Smooth muscle cell (in vitro differentiated cells): ENCODE results near the gene ADD3. TPM values are rescaled to one million over a fixed set of nuclear protein-coding genes. Genes with fewer than 3 reads are reported as not detected.

ENCODE experiments used
- DNase-seq: peaks from one replicate; lab custom pipeline; 2025; ENCODE audit not compliant: unreplicated experiment; lab: John Stamatoyannopoulos, UW
- H2AFZ ChIP-seq: fragments of 200-600 bp; sonication (generic); 2 replicates; pipeline ENCODE4 v1.6.0; 2016; ENCODE audit warnings: antibody characterized with exemption, low read depth, mild to moderate bottlenecking
- H3F3A ChIP-seq: fragments of 200-600 bp; sonication (generic); 2 replicates; pipeline ENCODE4 v1.6.0; 2017; ENCODE audit warnings: antibody characterized with exemption, low read depth
- H3K27ac ChIP-seq: fragments of 200-600 bp; sonication (generic); 2 replicates; pipeline ENCODE4 v1.5.1; 2016; ENCODE audit warnings: low read depth, mild to moderate bottlenecking
- H3K27me3 ChIP-seq: fragments of 200-600 bp; sonication (generic); 2 replicates; pipeline ENCODE4 v1.6.1; 2016; ENCODE audit warnings: low read depth, mild to moderate bottlenecking
- H3K36me3 ChIP-seq: fragments of 200-600 bp; sonication (generic); 2 replicates; pipeline ENCODE4 v1.5.1; 2016; ENCODE audit warnings: low read depth
- H3K4me1 ChIP-seq: fragments of 200-600 bp; sonication (generic); 2 replicates; pipeline ENCODE4 v1.5.1; 2016; ENCODE audit warnings: low read depth
- H3K4me2 ChIP-seq: fragments of 200-600 bp; sonication (generic); 2 replicates; pipeline ENCODE4 v1.6.0; 2016; ENCODE audit warnings: mild to moderate bottlenecking
- H3K4me3 ChIP-seq: fragments of 200-600 bp; sonication (generic); 2 replicates; pipeline ENCODE4 v1.5.1; 2016; ENCODE audit warnings: mild to moderate bottlenecking
- H3K79me2 ChIP-seq: fragments of 200-600 bp; sonication (generic); 2 replicates; pipeline ENCODE4 v1.6.0; 2016; ENCODE audit warnings: low read depth, mild to moderate bottlenecking
- H3K9ac ChIP-seq: fragments of 200-600 bp; sonication (generic); 2 replicates; pipeline ENCODE4 v1.6.0; 2016; ENCODE audit warnings: low read depth
- H3K9me3 ChIP-seq: fragments of 200-600 bp; sonication (generic); replicated peaks from 2 replicates; pipeline ENCODE4 v1.5.1; 2016; ENCODE audit warnings: low read depth
- H4K20me1 ChIP-seq: fragments of 200-600 bp; sonication (generic); 2 replicates; pipeline ENCODE4 v1.6.0; 2016; ENCODE audit warnings: low read depth
- WGBS: methylation state at CpG from one replicate; pipeline ENCODE4 v1.1.7; 2016; ENCODE audit warnings: low lambda C conversion rate; 5-methylcytosine and 5-hydroxymethylcytosine counted together
- polyA plus RNA-seq: library from polyadenylated mRNA; unstranded; fragments of >200 nt; fragmentation: Nextera tagmentation; extraction: Ambion mirVana; gene quantifications from 2 replicates; pipeline ENCODE4 v1.2.1, GENCODE V29; 2016
- total RNA-seq: library from RNA; depleted of rRNA; stranded (reverse); fragments of >200 nt; gene quantifications from 2 replicates; pipeline ENCODE4 v1.2.3, GENCODE V29; 2014
- TF ChIP-seq, protein P1 (sequence below): fragments of 200-600 bp; sonication (generic); IDR thresholded peaks from 2 replicates; pipeline ENCODE4 v1.5.1; 2017; ENCODE audit warnings: borderline replicate concordance, mild to moderate bottlenecking, antibody characterized with exemption; ENCODE audit not compliant: insufficient read depth, poor library complexity, severe bottlenecking

Gene ADD3
- total and polyA plus RNA-seq, 2 experiments from 2014 or later: 75.0 to 155 TPM

DNA sequence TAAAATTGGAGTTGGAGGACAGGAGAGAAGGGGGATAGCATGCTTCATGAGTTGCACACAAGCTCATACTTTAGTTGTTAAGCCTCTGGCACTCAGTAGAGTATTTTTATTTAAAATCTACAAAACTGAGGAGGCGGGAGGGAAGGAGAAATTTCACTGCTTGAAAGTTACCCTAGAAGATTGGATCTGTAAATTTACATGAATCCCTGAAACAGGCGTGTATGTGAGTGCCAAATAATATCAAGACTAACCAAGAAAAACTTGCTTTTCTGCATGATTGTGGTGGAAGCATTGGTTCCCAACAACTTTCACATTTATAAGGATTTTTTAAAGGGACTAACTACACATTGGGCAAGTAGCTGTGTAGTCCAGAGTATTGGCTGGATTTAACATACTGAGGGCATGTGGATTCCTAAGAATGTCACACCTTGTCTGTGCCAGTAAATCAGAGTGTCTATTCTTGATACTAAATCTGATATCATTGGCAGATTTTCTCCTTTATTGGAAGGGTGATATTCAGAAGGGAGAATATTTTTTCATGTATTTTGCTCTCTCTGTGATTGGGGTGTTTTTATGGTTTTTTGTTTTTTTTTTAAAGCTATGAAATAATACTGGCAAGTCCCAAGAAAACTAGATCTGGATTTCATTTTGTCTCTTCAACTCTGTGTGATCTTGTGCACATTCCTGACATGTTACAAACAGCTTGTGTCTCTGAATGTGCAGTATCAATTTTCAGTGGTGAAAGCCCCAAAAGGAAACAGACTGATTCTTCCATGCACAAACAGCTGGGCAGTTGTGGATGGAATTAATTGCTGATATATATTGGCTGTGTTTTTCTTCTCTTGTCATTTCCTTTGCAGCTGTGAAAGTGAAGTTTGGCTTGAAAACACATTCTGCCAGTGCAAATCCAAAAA is 67.2 kb downstream of the ADD3 start:
- no peak overlapping the region for H2AFZ ChIP-seq
- peak overlapping the region; percentile 53 for H3K4me2 ChIP-seq
- peak overlapping the region; percentile 67 for H3K27ac ChIP-seq
- DNase-seq: no peak
- peaks cover 59% of the 10 kb centered on the region for H4K20me1 ChIP-seq
- peaks cover 72% of the 10 kb centered on the region for H3K79me2 ChIP-seq
- H3K9me3 ChIP-seq: no peaks in the 10 kb centered on the region
- H3F3A ChIP-seq: peaks cover 4% of the 10 kb centered on the region
- TF ChIP-seq, protein P1, sequence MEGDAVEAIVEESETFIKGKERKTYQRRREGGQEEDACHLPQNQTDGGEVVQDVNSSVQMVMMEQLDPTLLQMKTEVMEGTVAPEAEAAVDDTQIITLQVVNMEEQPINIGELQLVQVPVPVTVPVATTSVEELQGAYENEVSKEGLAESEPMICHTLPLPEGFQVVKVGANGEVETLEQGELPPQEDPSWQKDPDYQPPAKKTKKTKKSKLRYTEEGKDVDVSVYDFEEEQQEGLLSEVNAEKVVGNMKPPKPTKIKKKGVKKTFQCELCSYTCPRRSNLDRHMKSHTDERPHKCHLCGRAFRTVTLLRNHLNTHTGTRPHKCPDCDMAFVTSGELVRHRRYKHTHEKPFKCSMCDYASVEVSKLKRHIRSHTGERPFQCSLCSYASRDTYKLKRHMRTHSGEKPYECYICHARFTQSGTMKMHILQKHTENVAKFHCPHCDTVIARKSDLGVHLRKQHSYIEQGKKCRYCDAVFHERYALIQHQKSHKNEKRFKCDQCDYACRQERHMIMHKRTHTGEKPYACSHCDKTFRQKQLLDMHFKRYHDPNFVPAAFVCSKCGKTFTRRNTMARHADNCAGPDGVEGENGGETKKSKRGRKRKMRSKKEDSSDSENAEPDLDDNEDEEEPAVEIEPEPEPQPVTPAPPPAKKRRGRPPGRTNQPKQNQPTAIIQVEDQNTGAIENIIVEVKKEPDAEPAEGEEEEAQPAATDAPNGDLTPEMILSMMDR: no peak
- no peaks in the 10 kb centered on the region for H3K27me3 ChIP-seq
- H3K4me1 ChIP-seq: peaks cover 50% of the 10 kb centered on the region
- no peaks in the 10 kb centered on the region for H3K36me3 ChIP-seq
- WGBS: 56% methylated on average over 2 of the region's 2 CpGs
- no peak overlapping the region for H3K4me3 ChIP-seq
- no peak overlapping the region for H3K9ac ChIP-seq

DNA sequence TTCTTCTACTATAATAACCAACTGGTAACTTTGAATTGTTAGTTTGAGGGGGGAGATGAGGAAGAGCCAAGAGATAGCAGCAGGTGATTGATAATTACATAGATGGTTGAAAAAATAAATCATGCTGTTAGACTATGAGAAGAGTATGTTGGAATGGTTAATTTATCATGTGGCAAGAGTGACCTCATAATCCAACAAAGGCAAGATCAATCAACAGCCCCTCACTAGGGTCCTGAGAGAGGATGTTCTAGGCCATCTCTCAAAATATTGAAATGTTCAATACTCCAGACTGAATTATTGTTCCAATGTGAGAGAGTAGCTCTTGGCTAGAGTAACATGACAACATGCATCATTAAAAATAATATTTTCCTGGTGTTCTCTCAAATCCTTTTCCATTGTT is 67.9 kb downstream of the ADD3 start:
- no peaks in the 10 kb centered on the region for H3K9me3 ChIP-seq
- peak overlapping the region; percentile 67 for H3K27ac ChIP-seq
- no peaks in the 10 kb centered on the region for H3K27me3 ChIP-seq
- no peak overlapping the region for H3K4me3 ChIP-seq
- no peak overlapping the region for H3K9ac ChIP-seq
- H3K36me3 ChIP-seq: no peaks in the 10 kb centered on the region
- peaks cover 73% of the 10 kb centered on the region for H3K79me2 ChIP-seq
- DNase-seq: no peak
- H3F3A ChIP-seq: peaks cover 4% of the 10 kb centered on the region
- peak overlapping the region; percentile 53 for H3K4me2 ChIP-seq
- peaks cover 45% of the 10 kb centered on the region for H3K4me1 ChIP-seq
- no peak overlapping the region for H2AFZ ChIP-seq
- H4K20me1 ChIP-seq: peaks cover 52% of the 10 kb centered on the region
- TF ChIP-seq, protein P1: no peak

DNA sequence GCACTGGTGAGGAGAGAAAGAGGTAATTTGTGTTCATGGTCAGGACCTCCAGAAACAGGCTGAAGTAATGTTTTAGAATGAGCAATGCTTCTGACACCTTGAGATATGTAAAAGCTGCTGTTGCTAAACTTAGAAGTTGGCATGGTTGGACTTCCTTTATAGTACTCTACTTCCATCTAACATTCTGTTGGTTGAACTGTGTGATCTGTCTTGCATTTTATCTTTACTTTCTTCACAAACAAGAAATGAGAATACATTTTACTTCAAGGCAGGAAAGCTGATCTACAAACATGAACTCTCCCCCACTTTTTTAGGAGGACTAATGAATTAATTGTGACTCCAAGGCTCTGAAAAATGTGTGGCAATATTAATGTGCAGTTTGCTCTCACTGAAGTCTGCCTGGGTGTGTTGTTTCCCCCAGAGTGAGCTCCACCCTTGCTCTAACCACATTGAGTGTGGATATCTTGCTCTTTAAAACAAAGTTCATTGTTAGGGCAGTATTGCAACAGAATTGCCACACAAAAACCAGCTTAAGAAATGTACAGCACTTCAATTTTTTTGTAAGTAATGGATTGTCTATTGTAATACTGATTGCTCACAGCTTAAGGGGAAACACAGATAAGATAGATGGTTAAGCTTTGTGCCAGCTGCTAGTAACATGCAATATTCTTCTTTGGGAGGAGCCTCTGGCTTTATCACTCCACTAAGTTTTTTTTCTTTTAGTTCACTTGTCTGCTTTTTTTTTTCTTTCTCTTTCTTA is 69.0 kb downstream of the ADD3 start:
- DNase-seq: no peak
- no peaks in the 10 kb centered on the region for H3K36me3 ChIP-seq
- H3K4me1 ChIP-seq: peaks cover 50% of the 10 kb centered on the region
- H3K79me2 ChIP-seq: peaks cover 75% of the 10 kb centered on the region
- peak overlapping the region; percentile 5 for H3K9ac ChIP-seq
- TF ChIP-seq, protein P1: no peak
- peak overlapping the region; percentile 67 for H3K27ac ChIP-seq
- H3K27me3 ChIP-seq: no peaks in the 10 kb centered on the region
- H3F3A ChIP-seq: peaks cover 4% of the 10 kb centered on the region
- peak overlapping the region; percentile 27 for H3K4me3 ChIP-seq
- peak overlapping the region; percentile 53 for H3K4me2 ChIP-seq
- peaks cover 52% of the 10 kb centered on the region for H4K20me1 ChIP-seq
- H2AFZ ChIP-seq: no peak overlapping the region
- no peaks in the 10 kb centered on the region for H3K9me3 ChIP-seq
